ENCODE results near the gene NELFA.
A peak's percentile ranks its signal among the peaks of the same experiment; 100 is the strongest.

Gene NELFA

GRCh38 chr4:1990676-1991075 lies 18.1 kb downstream of the NELFA start:
- POLR2A ChIA-PET (ENCODE audit: low non-redundant PET): no interaction called here
- H3K27ac ChIP-seq: no peak overlapping the region
- CTCF ChIA-PET: no interaction called here
- no peak for DNase-seq (ENCODE audit: low spot score)
- TF ChIP-seq CTCF (conservative IDR thresholded peaks at IDR 0.05; ENCODE audit: low read depth): no peak

GRCh38 chr4:1990348-1990645 lies 18.5 kb downstream of the NELFA start:
- no peak for DNase-seq (ENCODE audit: low spot score)
- CTCF ChIA-PET: no interaction called here
- TF ChIP-seq CTCF (conservative IDR thresholded peaks at IDR 0.05; ENCODE audit: low read depth): no peak
- POLR2A ChIA-PET (ENCODE audit: low non-redundant PET): no interaction called here
- H3K27ac ChIP-seq: no peak overlapping the region

GRCh38 chr4:1989533-1990347 lies 19.0 kb downstream of the NELFA start:
- TF ChIP-seq CTCF (conservative IDR thresholded peaks at IDR 0.05; ENCODE audit: low read depth): no peak
- ChIA-PET CTCF (no interaction called here), POLR2A (ENCODE audit: low non-redundant PET) (no interaction called here)
- no peak overlapping the region for H3K27ac ChIP-seq
- no peak for DNase-seq (ENCODE audit: low spot score)

- no peak for DNase-seq (ENCODE audit: low spot score)
Measured at GRCh38 chr4:1988327-1988724, 20.4 kb downstream of the NELFA start.

GRCh38 chr4:1987721-1988326 lies 20.9 kb downstream of the NELFA start:
- no peak for TF ChIP-seq CTCF (conservative IDR thresholded peaks at IDR 0.05; ENCODE audit: low read depth)
- H3K27ac ChIP-seq: peak overlapping the region; percentile 9
- ChIA-PET CTCF (no interaction called here), POLR2A (ENCODE audit: low non-redundant PET) (no interaction called here)
- no peak for DNase-seq (ENCODE audit: low spot score)

More at GRCh38 chr4:1988327-1988724, 20.4 kb downstream of the NELFA start:
- peak overlapping the region; percentile 9 for H3K27ac ChIP-seq
- ChIA-PET CTCF (no interaction called here), POLR2A (ENCODE audit: low non-redundant PET) (no interaction called here)
- TF ChIP-seq CTCF (conservative IDR thresholded peaks at IDR 0.05; ENCODE audit: low read depth): no peak

GRCh38 chr4:1987296-1987695 lies 21.5 kb downstream of the NELFA start:
- CTCF ChIA-PET: no interaction called here
- POLR2A ChIA-PET (ENCODE audit: low non-redundant PET): no interaction called here
- DNase-seq (ENCODE audit: low spot score): no peak

More at GRCh38 chr4:1987296-1987695, 21.5 kb downstream of the NELFA start:
- no peak for TF ChIP-seq CTCF (conservative IDR thresholded peaks at IDR 0.05; ENCODE audit: low read depth)
- peak overlapping the region; percentile 9; the same call in 1 of the 2 replicates for H3K27ac ChIP-seq

Measured in RWPE1 (cell line).